Mesothelial cell of epicardium (in vitro differentiated cells): ENCODE data around the gene PARD3. TPM values are rescaled to one million over a fixed set of nuclear protein-coding genes. Genes with fewer than 3 reads are reported as not detected.

Source experiments
- DNase-seq, 2 experiments: peaks; one replicate each; pipeline ENCODE4 v3.0.0; 2021; ENCODE audit warnings: low spot score in 2 of 2; ENCODE audit not compliant: unreplicated experiment in 2 of 2
- H3K27ac Mint-ChIP-seq: 2 replicates; pipeline ENCODE4 v1.8.0; 2021; ENCODE audit warnings: mixed read lengths
- H3K27me3 Mint-ChIP-seq: 2 replicates; pipeline ENCODE4 v1.8.0; 2021; ENCODE audit warnings: low read depth, mixed read lengths
- H3K36me3 Mint-ChIP-seq: 2 replicates; pipeline ENCODE4 v1.8.0; 2021; ENCODE audit warnings: mixed read lengths
- H3K4me1 Mint-ChIP-seq: 2 replicates; pipeline ENCODE4 v1.8.0; 2021; ENCODE audit warnings: mixed read lengths
- H3K4me3 Mint-ChIP-seq: 2 replicates; pipeline ENCODE4 v1.8.0; 2021; ENCODE audit warnings: mild to moderate bottlenecking, moderate library complexity, mixed read lengths
- H3K9me3 Mint-ChIP-seq: 2 replicates; pipeline ENCODE4 v1.8.0; 2021; ENCODE audit warnings: mixed read lengths
- CTCF ChIP-seq: fragments of 200-600 bp; sonication (generic); IDR thresholded peaks from one replicate; pipeline ENCODE4 v1.5.0; 2021; ENCODE audit warnings: antibody characterized with exemption; ENCODE audit not compliant: unreplicated experiment
- total RNA-seq: library from RNA; stranded (reverse); gene quantifications from 3 replicates; pipeline ENCODE4 v1.2.1, GENCODE V29; 2021

PARD3 gene
- total RNA-seq, 1 donor from 2014 or later = 73.2 TPM

DNA sequence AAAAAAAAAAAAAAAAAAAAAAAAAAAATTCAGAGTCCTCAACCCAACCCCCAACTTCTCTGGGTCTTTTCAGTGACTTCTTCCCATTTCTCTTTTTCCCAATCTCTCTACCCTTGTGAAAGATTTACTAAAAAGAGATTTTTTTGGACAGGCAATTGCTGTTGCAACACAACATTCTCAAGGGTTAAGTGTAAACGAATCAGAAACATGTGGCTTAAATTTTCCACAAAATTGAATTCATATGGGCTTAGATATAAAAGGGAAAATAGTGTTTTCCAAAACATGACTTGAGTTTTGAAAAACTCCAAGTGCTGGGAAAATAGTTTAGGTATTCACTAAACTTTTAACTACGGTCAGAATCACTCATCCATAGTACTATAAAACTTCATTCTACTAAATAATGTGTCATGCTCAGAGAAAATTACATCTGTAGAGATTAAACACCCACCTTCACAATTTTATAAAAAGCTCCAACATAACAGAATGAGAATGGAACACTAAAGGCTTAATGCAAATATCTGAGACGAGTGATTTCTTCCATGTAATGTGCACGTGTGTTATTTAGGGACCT, 643.1 kb downstream of the PARD3 start:
- Mint-ChIP-seq H3K4me1 (peaks cover 9% of the 10 kb centered on the region), H3K9me3 (no peaks in the 10 kb centered on the region), H3K27ac (no peak overlapping the region), H3K27me3 (no peaks in the 10 kb centered on the region), H3K4me3 (no peak overlapping the region), H3K36me3 (peaks cover 3% of the 10 kb centered on the region)
- no peak for TF ChIP-seq CTCF
- no peak for DNase-seq

GRCh38 chr10:34169677-34170076, 645.4 kb downstream of the PARD3 start:
- DNase-seq = no peak
- Mint-ChIP-seq H3K4me3 (no peak overlapping the region), H3K9me3 (no peaks in the 10 kb centered on the region), H3K36me3 (peaks cover 3% of the 10 kb centered on the region), H3K27ac (no peak overlapping the region), H3K27me3 (no peaks in the 10 kb centered on the region), H3K4me1 (peaks cover 9% of the 10 kb centered on the region)
- no peak for TF ChIP-seq CTCF

DNA sequence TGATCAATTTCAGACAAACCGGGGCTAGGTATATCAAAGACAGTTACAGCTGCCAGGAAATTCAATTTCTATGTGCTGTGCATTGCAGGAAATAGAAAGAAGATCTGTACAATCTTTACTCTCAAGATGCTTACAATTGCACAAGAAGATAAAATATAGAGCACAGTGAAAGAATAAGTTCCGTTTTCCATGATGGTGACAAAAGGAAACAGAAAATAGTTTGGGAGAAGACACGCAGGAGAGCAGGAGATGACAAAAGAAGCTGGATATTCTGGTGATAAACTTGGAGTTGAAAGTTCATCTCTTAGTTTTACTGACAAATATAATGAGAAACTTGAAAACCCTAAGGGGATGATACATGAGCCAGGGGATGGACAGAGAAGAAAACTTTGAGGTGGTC, 646.0 kb downstream of the PARD3 start:
- no peaks in the 10 kb centered on the region for H3K27me3 Mint-ChIP-seq
- H3K4me1 Mint-ChIP-seq = peaks cover 9% of the 10 kb centered on the region
- TF ChIP-seq CTCF = no peak
- H3K9me3 Mint-ChIP-seq = no peaks in the 10 kb centered on the region
- DNase-seq = no peak
- H3K36me3 Mint-ChIP-seq = peaks cover 3% of the 10 kb centered on the region
- no peak overlapping the region for H3K27ac Mint-ChIP-seq
- no peak overlapping the region for H3K4me3 Mint-ChIP-seq

- no peak for DNase-seq
- TF ChIP-seq CTCF = no peak
- no peak overlapping the region for H3K27ac Mint-ChIP-seq
- H3K4me1 Mint-ChIP-seq = peaks cover 9% of the 10 kb centered on the region
- no peaks in the 10 kb centered on the region for H3K27me3 Mint-ChIP-seq
- H3K36me3 Mint-ChIP-seq = peaks cover 3% of the 10 kb centered on the region
- H3K9me3 Mint-ChIP-seq = no peaks in the 10 kb centered on the region
- H3K4me3 Mint-ChIP-seq = no peak overlapping the region
These were observed 646.7 kb downstream of the PARD3 start for GRCh38 chr10:34168439-34168838.

DNA sequence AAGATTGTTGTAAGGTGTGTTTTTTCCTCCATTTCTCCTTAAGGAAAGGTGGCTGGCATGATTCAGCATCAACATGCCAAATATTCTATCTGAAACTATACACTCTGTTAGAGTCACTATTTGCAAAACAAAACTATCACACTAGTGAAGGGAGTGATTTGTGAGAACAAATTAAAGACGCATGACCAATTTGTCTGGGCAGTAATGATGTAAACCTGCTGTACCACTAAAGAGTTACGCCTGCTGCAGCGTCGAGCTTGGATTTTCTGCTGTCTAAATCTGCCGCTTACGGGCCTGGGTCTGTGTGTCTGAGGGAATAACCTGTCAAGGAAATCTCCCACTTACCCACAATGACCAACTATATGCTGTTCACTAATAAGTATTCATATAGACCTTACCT, 648.3 kb downstream of the PARD3 start:
- TF ChIP-seq CTCF = no peak
- Mint-ChIP-seq H3K9me3 (peaks cover 5% of the 10 kb centered on the region), H3K27me3 (no peaks in the 10 kb centered on the region), H3K27ac (no peak overlapping the region), H3K36me3 (peaks cover 12% of the 10 kb centered on the region), H3K4me1 (peaks cover under 1% of the 10 kb centered on the region), H3K4me3 (no peak overlapping the region)
- DNase-seq = no peak

GRCh38 chr10:34166354-34166753, 648.7 kb downstream of the PARD3 start:
- Mint-ChIP-seq H3K27ac (no peak overlapping the region), H3K4me3 (no peak overlapping the region), H3K4me1 (no peaks in the 10 kb centered on the region), H3K27me3 (no peaks in the 10 kb centered on the region), H3K36me3 (peaks cover 16% of the 10 kb centered on the region), H3K9me3 (peaks cover 5% of the 10 kb centered on the region)
- no peak for TF ChIP-seq CTCF
- DNase-seq = no peak
